ENCODE results near the gene LINGO4. TPM values are rescaled to one million over a fixed set of nuclear protein-coding genes. Genes with fewer than 3 reads are reported as not detected.

Gene LINGO4
- total and polyA plus RNA-seq, 2 donors (not counting 1 experiment from before 2014, with no cell fraction given) = not detected

GRCh38 chr1:151790071-151790939, 14.9 kb downstream of the LINGO4 start, which contains the start of gene TDRKH:
Gene TDRKH, minus strand, starts transcription at chr1:151790500. Its CDS starts 7,478 bp downstream, at chr1:151783022.
- peak; percentile 99 to 100 for DNase-seq (ENCODE audit: low read depth in 2 of 2)
- Histone ChIP-seq H3K4me3 (replicated peaks in 1 of 4; ENCODE audit: control extremely low read depth in 1 of 4, insufficient read depth in 1 of 4, low read depth in 3 of 4, low read length in 4 of 4) (peak within 1 kb of the TSS; percentile 63 to 85 (median 70)), H3K9me3 (ENCODE audit: control insufficient read depth, insufficient read depth, low read depth, low read length) (no peaks in the 10 kb centered on the region), H4K20me1 (ENCODE audit: control insufficient read depth, extremely low read depth, insufficient read depth, low read length) (no peaks in the 10 kb centered on the region), H3K27me3 (ENCODE audit: control insufficient read depth, insufficient read depth, low read length) (no peaks in the 10 kb centered on the region), H3K36me3 (ENCODE audit: control insufficient read depth, insufficient read depth, low read length) (no peaks in the 10 kb centered on the region), H3K4me1 (ENCODE audit: control insufficient read depth, extremely low read depth, insufficient read depth, low read length) (no peaks in the 10 kb centered on the region), H2AFZ (ENCODE audit: low read length) (peak within 1 kb of the TSS; percentile 98), H3K27ac (ENCODE audit: insufficient read depth, low read length) (no peak within 1 kb of the TSS), H3K4me2 (ENCODE audit: extremely low read depth, insufficient read depth, low read length) (peak within 1 kb of the TSS; percentile 89), H3K9ac (ENCODE audit: insufficient read depth, low read length) (no peak within 1 kb of the TSS), H3K79me2 (ENCODE audit: control insufficient read depth, insufficient read depth, low read length) (no peaks in the 10 kb centered on the region)
- peak in 1 of 2 donors; percentile 5 for TF ChIP-seq CTCF (conservative IDR thresholded peaks at IDR 0.05 in 1 of 2, IDR thresholded peaks at IDR 0.05 in 1 of 2; ENCODE audit: low read depth in 1 of 2, low read length in 2 of 2)
- peak; percentile 46 for TF ChIP-seq EZH2 (IDR thresholded peaks at IDR 0.05; ENCODE audit: low read length, missing control alignments)

GRCh38 chr1:151787689-151788088, 17.5 kb downstream of the LINGO4 start:
- Histone ChIP-seq H3K9ac (ENCODE audit: insufficient read depth, low read length) (no peak overlapping the region), H3K79me2 (ENCODE audit: control insufficient read depth, insufficient read depth, low read length) (no peaks in the 10 kb centered on the region), H3K9me3 (ENCODE audit: control insufficient read depth, insufficient read depth, low read depth, low read length) (no peaks in the 10 kb centered on the region), H2AFZ (ENCODE audit: low read length) (no peak overlapping the region), H3K36me3 (ENCODE audit: control insufficient read depth, insufficient read depth, low read length) (no peaks in the 10 kb centered on the region), H3K4me1 (ENCODE audit: control insufficient read depth, extremely low read depth, insufficient read depth, low read length) (no peaks in the 10 kb centered on the region), H3K4me3 (replicated peaks in 1 of 4; ENCODE audit: control extremely low read depth in 1 of 4, insufficient read depth in 1 of 4, low read depth in 3 of 4, low read length in 4 of 4) (no peak overlapping the region), H3K4me2 (ENCODE audit: extremely low read depth, insufficient read depth, low read length) (no peak overlapping the region), H4K20me1 (ENCODE audit: control insufficient read depth, extremely low read depth, insufficient read depth, low read length) (no peaks in the 10 kb centered on the region), H3K27ac (ENCODE audit: insufficient read depth, low read length) (no peak overlapping the region), H3K27me3 (ENCODE audit: control insufficient read depth, insufficient read depth, low read length) (peaks cover 6% of the 10 kb centered on the region)
- DNase-seq (ENCODE audit: low read depth in 2 of 2) = no peak
- TF ChIP-seq CTCF (conservative IDR thresholded peaks at IDR 0.05 in 1 of 2, IDR thresholded peaks at IDR 0.05 in 1 of 2; ENCODE audit: low read depth in 1 of 2, low read length in 2 of 2) (no peak), EZH2 (IDR thresholded peaks at IDR 0.05; ENCODE audit: low read length, missing control alignments) (no peak)

GRCh38 chr1:151783796-151784195, 21.4 kb downstream of the LINGO4 start:
- DNase-seq (ENCODE audit: low read depth in 2 of 2) = no peak
- Histone ChIP-seq H3K4me2 (ENCODE audit: extremely low read depth, insufficient read depth, low read length) (no peak overlapping the region), H3K27ac (ENCODE audit: insufficient read depth, low read length) (no peak overlapping the region), H3K9me3 (ENCODE audit: control insufficient read depth, insufficient read depth, low read depth, low read length) (no peaks in the 10 kb centered on the region), H3K79me2 (ENCODE audit: control insufficient read depth, insufficient read depth, low read length) (no peaks in the 10 kb centered on the region), H3K9ac (ENCODE audit: insufficient read depth, low read length) (no peak overlapping the region), H3K4me3 (replicated peaks in 1 of 4; ENCODE audit: control extremely low read depth in 1 of 4, insufficient read depth in 1 of 4, low read depth in 3 of 4, low read length in 4 of 4) (no peak overlapping the region), H3K4me1 (ENCODE audit: control insufficient read depth, extremely low read depth, insufficient read depth, low read length) (no peaks in the 10 kb centered on the region), H4K20me1 (ENCODE audit: control insufficient read depth, extremely low read depth, insufficient read depth, low read length) (no peaks in the 10 kb centered on the region), H3K27me3 (ENCODE audit: control insufficient read depth, insufficient read depth, low read length) (peaks cover 6% of the 10 kb centered on the region), H2AFZ (ENCODE audit: low read length) (no peak overlapping the region), H3K36me3 (ENCODE audit: control insufficient read depth, insufficient read depth, low read length) (no peaks in the 10 kb centered on the region)
- TF ChIP-seq CTCF (conservative IDR thresholded peaks at IDR 0.05 in 1 of 2, IDR thresholded peaks at IDR 0.05 in 1 of 2; ENCODE audit: low read depth in 1 of 2, low read length in 2 of 2) = no peak
- TF ChIP-seq EZH2 (IDR thresholded peaks at IDR 0.05; ENCODE audit: low read length, missing control alignments) = no peak
